Mammary epithelial cell (primary cell): Measurements from ENCODE around the gene AKAP6.

Experiments
- CTCF ChIP-seq, 2 donors: IDR thresholded peaks in 1 of 2; conservative IDR thresholded peaks in 1 of 2; 2 replicates each; pipeline ENCODE4 v1.5.1; 2011 to 2012; ENCODE audit warnings: inconsistent platforms in 2 of 2, low read length in 2 of 2, mild to moderate bottlenecking in 2 of 2, control low read depth in 1 of 2, low read depth in 1 of 2; ENCODE audit not compliant: insufficient read depth in 1 of 2; ENCODE audit errors: extremely low read depth in 1 of 2
- EZH2 ChIP-seq: IDR thresholded peaks from 2 replicates; pipeline ENCODE4 v1.6.1; 2012; ENCODE audit warnings: low read length, inconsistent platforms, borderline replicate concordance

GRCh38 chr14:32588448-32589320, 259.6 kb downstream of the AKAP6 start:
- peak; percentile 80 for TF ChIP-seq CTCF (conservative IDR thresholded peaks at IDR 0.05 in 1 of 2, IDR thresholded peaks at IDR 0.05 in 1 of 2; ENCODE audit: extremely low read depth in 1 of 2, insufficient read depth in 1 of 2, low read depth in 1 of 2, low read length in 2 of 2)
- no peak for TF ChIP-seq EZH2
